PFSK-1 (cell line): ENCODE results near the gene WNT3A.

Source experiments
- FOXP2 ChIP-seq: optimal IDR thresholded peaks from 2 replicates; pipeline ENCODE3; 2011; ENCODE audit warnings: borderline replicate concordance, control low read depth, inconsistent platforms; ENCODE audit not compliant: insufficient read depth; ENCODE audit errors: extremely low read length, extremely low read depth
- POLR2AphosphoS5 ChIP-seq: IDR thresholded peaks from 2 replicates; pipeline ENCODE4 v1.6.1; 2012; ENCODE audit warnings: low read depth, mild to moderate bottlenecking, control low read depth, low read length, moderate library complexity
- REST ChIP-seq, 2 experiments: IDR thresholded peaks; 2 replicates each; pipeline versions ENCODE4 v1.6.1 to v1.8.0; 2011 to 2012; ENCODE audit warnings: low read depth in 2 of 2, low read length in 2 of 2, control low read depth in 1 of 2, inconsistent platforms in 1 of 2, mild to moderate bottlenecking in 1 of 2, moderate library complexity in 1 of 2; ENCODE audit not compliant: insufficient read depth in 1 of 2
- SIN3A ChIP-seq: IDR thresholded peaks from 2 replicates; pipeline ENCODE4 v1.6.1; 2012; ENCODE audit warnings: mild to moderate bottlenecking, low read length, moderate library complexity, borderline replicate concordance; ENCODE audit not compliant: insufficient read depth
- TAF1 ChIP-seq: IDR thresholded peaks from 2 replicates; pipeline ENCODE4 v1.6.1; 2012; ENCODE audit warnings: low read length, control low read depth, borderline replicate concordance; ENCODE audit not compliant: insufficient read depth

Gene WNT3A

GRCh38 chr1:228109962-228110488 is 103.2 kb downstream of the WNT3A start:
- TF ChIP-seq TAF1 = no peak
- no peak for TF ChIP-seq POLR2AphosphoS5
- TF ChIP-seq REST (IDR thresholded peaks at IDR 0.05; ENCODE audit: insufficient read depth in 1 of 2, low read depth in 2 of 2, low read length in 2 of 2) = no peak
- TF ChIP-seq SIN3A = no peak
- TF ChIP-seq FOXP2 = no peak

- no peak for TF ChIP-seq REST (IDR thresholded peaks at IDR 0.05; ENCODE audit: insufficient read depth in 1 of 2, low read depth in 2 of 2, low read length in 2 of 2)
- no peak for TF ChIP-seq TAF1
- no peak for TF ChIP-seq FOXP2
- TF ChIP-seq POLR2AphosphoS5 = no peak
- TF ChIP-seq SIN3A = no peak
These were observed 103.8 kb downstream of the WNT3A start for GRCh38 chr1:228110556-228110955.
